H1 (cell line): ENCODE data around the gene PLXNA4. TPM values are rescaled to one million over a fixed set of nuclear protein-coding genes. Genes with fewer than 3 reads are reported as not detected.

Source experiments
- JUND ChIP-seq: IDR thresholded peaks from 2 replicates; pipeline ENCODE4 v1.6.1; 2011; ENCODE audit warnings: mild to moderate bottlenecking, improper control_type of control experiment, low read length
- polyA plus RNA-seq, 7 experiments: library from polyadenylated mRNA; depleted of rRNA in 3 of 7; stranded (reverse) in 5 of 7; unstranded in 2 of 7; fragments of >200 nt in 5 of 7; fragments of 200-250 nt in 2 of 7; gene quantifications; 1 replicate in 5 of 7; 2 replicates in 1 of 7; 4 replicates in 1 of 7; pipeline versions ENCODE4 v1.2.1 to v1.2.3, GENCODE V29; 2011 to 2013; ENCODE audit warnings: missing spikeins in 2 of 7, mixed read lengths in 2 of 7
- total RNA-seq: library from RNA; stranded (reverse); fragmentation: NEBNext Ultra II Directional; extraction: Animal tissue kit (Norgen Biotek cat#: 25700); gene quantifications from 2 replicates; pipeline ENCODE4 v1.2.1, GENCODE V29; 2021

Gene PLXNA4
- total and polyA plus RNA-seq, 2 of the 8 experiments (the other 6 are each of a cell fraction or from before 2014, with no cell fraction given), result 0.76 to 0.79 TPM

- TF ChIP-seq JUND, result no peak
Measured at GRCh38 chr7:132228240-132228639, 348.0 kb downstream of the PLXNA4 start (continued).
